ENCODE results near the gene FAM111B. TPM values are rescaled to one million over a fixed set of nuclear protein-coding genes. Genes with fewer than 3 reads are reported as not detected.
A peak's percentile ranks its signal among the peaks of the same experiment; 100 is the strongest.
"Not testable (repeated sequence)": the region's sequence is repeated elsewhere in the genome, so short reads cannot be mapped to it uniquely, and the experiment has no call there.

Gene FAM111B
- total and polyA plus RNA-seq, 4 donors, result 0.94 to 6.9 (median 2.3) TPM

DNA sequence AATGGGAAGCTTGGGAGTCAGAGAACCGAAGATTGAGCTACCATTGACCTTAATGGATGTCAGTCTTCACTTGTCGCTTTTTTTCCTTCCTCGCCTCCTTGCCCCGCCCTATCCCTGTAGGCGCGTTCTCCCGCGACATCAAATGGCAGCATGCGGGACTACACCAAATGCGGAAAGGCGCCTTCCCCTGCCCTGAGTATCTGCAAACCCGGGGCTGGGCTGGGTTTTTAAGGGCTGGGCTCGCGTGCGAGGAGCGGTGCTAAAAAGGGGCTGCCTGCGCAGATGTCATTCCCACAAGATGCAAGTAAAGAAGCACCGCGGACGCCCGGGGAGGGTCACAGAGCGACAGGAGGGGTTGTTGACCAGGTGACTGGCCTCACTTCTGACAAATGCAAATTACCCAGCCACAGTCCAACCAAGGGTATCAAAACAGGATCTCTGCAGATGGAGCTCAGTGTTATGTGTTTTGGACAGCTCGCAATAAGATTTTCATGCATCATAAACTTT, 4.7 kb upstream of the FAM111B start:
- Histone ChIP-seq H3K4me3 (no peak overlapping the region), H3K9me3 (ENCODE audit: control insufficient read depth in 4 of 4, insufficient read depth in 3 of 4, low read length in 3 of 4) (no peaks in the 10 kb centered on the region), H3K27me3 (ENCODE audit: control insufficient read depth in 3 of 3, insufficient read depth in 3 of 3, low read length in 2 of 3) (peaks cover 0 to 7% (median 6%) of the 10 kb centered on the region in 3 donors), H3K9ac (ENCODE audit: insufficient read depth in 1 of 2, low read length in 2 of 2) (peak overlapping the region in 1 of 2 donors; percentile 75), H3K4me1 (ENCODE audit: control insufficient read depth in 5 of 5, insufficient read depth in 5 of 5, low read length in 5 of 5) (peaks cover 0 to 5% (median 4%) of the 10 kb centered on the region in 5 donors), H3K27ac (ENCODE audit: low read depth in 1 of 2, low read length in 1 of 2) (no peak overlapping the region), H3K36me3 (ENCODE audit: control insufficient read depth in 4 of 4, insufficient read depth in 4 of 4, low read length in 4 of 4) (no peaks in the 10 kb centered on the region)
- peak; percentile 51 to 67 (median 54) for DNase-seq
- WGBS, 2 donors, result 5 to 9% methylated on average over 23 of the region's 23 CpGs
- peak; percentile 61 for ATAC-seq (ENCODE audit: insufficient read depth, low FRiP score)
- TF ChIP-seq, protein P1, sequence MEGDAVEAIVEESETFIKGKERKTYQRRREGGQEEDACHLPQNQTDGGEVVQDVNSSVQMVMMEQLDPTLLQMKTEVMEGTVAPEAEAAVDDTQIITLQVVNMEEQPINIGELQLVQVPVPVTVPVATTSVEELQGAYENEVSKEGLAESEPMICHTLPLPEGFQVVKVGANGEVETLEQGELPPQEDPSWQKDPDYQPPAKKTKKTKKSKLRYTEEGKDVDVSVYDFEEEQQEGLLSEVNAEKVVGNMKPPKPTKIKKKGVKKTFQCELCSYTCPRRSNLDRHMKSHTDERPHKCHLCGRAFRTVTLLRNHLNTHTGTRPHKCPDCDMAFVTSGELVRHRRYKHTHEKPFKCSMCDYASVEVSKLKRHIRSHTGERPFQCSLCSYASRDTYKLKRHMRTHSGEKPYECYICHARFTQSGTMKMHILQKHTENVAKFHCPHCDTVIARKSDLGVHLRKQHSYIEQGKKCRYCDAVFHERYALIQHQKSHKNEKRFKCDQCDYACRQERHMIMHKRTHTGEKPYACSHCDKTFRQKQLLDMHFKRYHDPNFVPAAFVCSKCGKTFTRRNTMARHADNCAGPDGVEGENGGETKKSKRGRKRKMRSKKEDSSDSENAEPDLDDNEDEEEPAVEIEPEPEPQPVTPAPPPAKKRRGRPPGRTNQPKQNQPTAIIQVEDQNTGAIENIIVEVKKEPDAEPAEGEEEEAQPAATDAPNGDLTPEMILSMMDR (IDR thresholded peaks at IDR 0.05; ENCODE audit: control extremely low read depth, extremely low read depth), result peak; percentile 12

DNA sequence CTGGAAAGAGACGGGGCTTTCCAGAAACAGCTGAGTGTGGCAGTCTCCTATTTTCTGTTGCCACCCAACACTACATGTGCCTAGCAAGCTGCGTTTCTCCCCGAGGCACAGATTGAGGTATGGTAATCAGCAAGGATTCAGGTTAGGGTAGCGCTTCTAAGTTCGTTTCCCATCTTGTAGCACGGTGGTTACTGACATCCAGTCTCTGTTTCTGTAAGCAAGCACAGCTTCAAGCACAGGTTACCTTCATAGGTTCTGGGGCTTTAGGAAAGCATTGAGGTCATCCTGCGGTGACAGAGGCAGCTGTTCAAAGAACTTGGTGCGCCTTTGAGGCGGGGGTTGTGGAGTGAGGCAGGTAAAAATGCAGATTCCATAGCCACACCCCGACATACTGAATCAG, 684 bp downstream of the FAM111B start:
- peak in 1 of 3 donors; percentile 13 for DNase-seq
- not testable (repeated sequence) for H3K27ac ChIP-seq (ENCODE audit: low read depth in 1 of 2, low read length in 1 of 2); H3K27me3 ChIP-seq (ENCODE audit: control insufficient read depth in 3 of 3, insufficient read depth in 3 of 3, low read length in 2 of 3); H3K9ac ChIP-seq (ENCODE audit: insufficient read depth in 1 of 2, low read length in 2 of 2); H3K9me3 ChIP-seq (ENCODE audit: control insufficient read depth in 4 of 4, insufficient read depth in 3 of 4, low read length in 3 of 4); ATAC-seq (ENCODE audit: insufficient read depth, low FRiP score); H3K36me3 ChIP-seq (ENCODE audit: control insufficient read depth in 4 of 4, insufficient read depth in 4 of 4, low read length in 4 of 4); H3K4me3 ChIP-seq
- peaks cover 0 to 10% (median 4%) of the 10 kb centered on the region in 5 donors for H3K4me1 ChIP-seq (ENCODE audit: control insufficient read depth in 5 of 5, insufficient read depth in 5 of 5, low read length in 5 of 5)
- WGBS, 2 donors, result 32 to 42% methylated on average over 10 of the region's 10 CpGs

DNA sequence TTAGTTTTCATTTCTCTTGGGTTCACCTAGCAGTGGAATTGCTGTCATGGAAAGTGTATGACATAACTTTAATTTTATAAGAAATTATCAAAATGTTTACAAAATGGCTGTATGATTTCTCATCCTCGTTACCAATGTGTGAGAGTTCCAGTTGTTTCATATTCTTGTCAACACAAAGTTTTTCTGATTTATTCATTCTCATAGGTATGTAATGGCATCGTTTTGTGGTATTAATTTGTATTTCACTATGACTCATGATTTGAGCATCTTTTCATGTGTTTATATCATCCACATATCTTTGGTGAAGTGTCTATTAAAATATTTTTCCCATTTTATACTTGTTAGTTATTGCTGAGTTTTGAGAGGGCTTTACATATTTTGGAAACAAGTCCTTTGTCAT, 5.5 kb downstream of the FAM111B start:
- Histone ChIP-seq H3K27me3 (ENCODE audit: control insufficient read depth in 3 of 3, insufficient read depth in 3 of 3, low read length in 2 of 3) (no peaks in the 10 kb centered on the region), H3K4me1 (ENCODE audit: control insufficient read depth in 5 of 5, insufficient read depth in 5 of 5, low read length in 5 of 5) (peaks cover 0 to 3% (median 0%) of the 10 kb centered on the region in 5 donors), H3K27ac (ENCODE audit: low read depth in 1 of 2, low read length in 1 of 2) (no peak overlapping the region), H3K4me3 (no peak overlapping the region), H3K36me3 (ENCODE audit: control insufficient read depth in 4 of 4, insufficient read depth in 4 of 4, low read length in 4 of 4) (peaks cover 0 to 10% (median 0%) of the 10 kb centered on the region in 4 donors), H3K9me3 (ENCODE audit: control insufficient read depth in 4 of 4, insufficient read depth in 3 of 4, low read length in 3 of 4) (peaks cover 0 to 1% (median under 1%) of the 10 kb centered on the region in 4 donors), H3K9ac (ENCODE audit: insufficient read depth in 1 of 2, low read length in 2 of 2) (no peak overlapping the region)
- no peak for ATAC-seq (ENCODE audit: insufficient read depth, low FRiP score)
- TF ChIP-seq, protein P1 (IDR thresholded peaks at IDR 0.05; ENCODE audit: control extremely low read depth, extremely low read depth), result no peak
- no peak for DNase-seq
- 88 to 89% methylated on average over 2 of the region's 2 CpGs for WGBS, 2 donors

DNA sequence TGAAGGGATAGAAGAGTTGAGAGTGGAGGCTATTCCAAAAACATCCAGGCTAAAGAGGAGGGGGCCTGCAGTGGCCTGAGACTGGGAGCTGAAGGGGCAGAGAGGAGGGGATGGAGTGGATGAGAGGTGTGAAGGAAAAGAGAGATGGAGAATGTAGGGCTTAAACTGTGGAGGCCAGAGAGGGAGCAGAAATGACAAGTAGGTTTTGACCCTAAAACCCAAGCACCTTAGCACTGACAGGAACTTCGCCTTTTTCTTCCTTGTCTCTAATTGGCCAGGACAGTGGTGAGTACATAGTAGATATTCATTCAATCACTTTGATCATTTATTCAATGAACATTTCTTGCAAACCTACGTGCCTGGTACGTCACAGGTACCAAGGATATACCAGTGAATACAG, 7.3 kb downstream of the FAM111B start:
- Histone ChIP-seq H3K4me3 (no peak overlapping the region), H3K27me3 (ENCODE audit: control insufficient read depth in 3 of 3, insufficient read depth in 3 of 3, low read length in 2 of 3) (no peaks in the 10 kb centered on the region), H3K9ac (ENCODE audit: insufficient read depth in 1 of 2, low read length in 2 of 2) (no peak overlapping the region), H3K9me3 (ENCODE audit: control insufficient read depth in 4 of 4, insufficient read depth in 3 of 4, low read length in 3 of 4) (peaks cover 0 to 6% (median 3%) of the 10 kb centered on the region in 4 donors), H3K4me1 (ENCODE audit: control insufficient read depth in 5 of 5, insufficient read depth in 5 of 5, low read length in 5 of 5) (no peaks in the 10 kb centered on the region), H3K27ac (ENCODE audit: low read depth in 1 of 2, low read length in 1 of 2) (no peak overlapping the region), H3K36me3 (ENCODE audit: control insufficient read depth in 4 of 4, insufficient read depth in 4 of 4, low read length in 4 of 4) (peaks cover 0 to 17% (median 0%) of the 10 kb centered on the region in 4 donors)
- ATAC-seq (ENCODE audit: insufficient read depth, low FRiP score) (no peak), DNase-seq (no peak)
- 97 to 98% methylated on average over 3 of the region's 3 CpGs for WGBS, 2 donors
- TF ChIP-seq, protein P1 (IDR thresholded peaks at IDR 0.05; ENCODE audit: control extremely low read depth, extremely low read depth), result no peak

All from lung (tissue), 12 donors.